Activated CD8-positive, alpha-beta memory T cell treated with anti-CD3 and anti-CD28 coated beads for 36 hours (primary cell): Measurements from ENCODE around the gene COA5. TPM values are rescaled to one million over a fixed set of nuclear protein-coding genes. Genes with fewer than 3 reads are reported as not detected.

ENCODE experiments used
- CTCF ChIA-PET: fragments of 350-600 bp; sonication (Branson Sonifier 250); formaldehyde crosslinking; loops from one replicate; lab custom pipeline; 2021; ENCODE audit warnings: antibody characterized with exemption; lab: Charles Lee
- POLR2A ChIA-PET: fragments of 350-600 bp; sonication (Branson Sonifier 250); formaldehyde crosslinking; loops from one replicate; lab custom pipeline; 2021; ENCODE audit warnings: antibody characterized with exemption; lab: Charles Lee
- total RNA-seq, 2 experiments: library from RNA; stranded (reverse); gene quantifications; one replicate each; pipeline ENCODE4 v1.2.3, GENCODE V29; 2021

The COA5 gene
- total RNA-seq, 2 experiments from 2014 or later = 25.5 to 28.5 TPM

DNA sequence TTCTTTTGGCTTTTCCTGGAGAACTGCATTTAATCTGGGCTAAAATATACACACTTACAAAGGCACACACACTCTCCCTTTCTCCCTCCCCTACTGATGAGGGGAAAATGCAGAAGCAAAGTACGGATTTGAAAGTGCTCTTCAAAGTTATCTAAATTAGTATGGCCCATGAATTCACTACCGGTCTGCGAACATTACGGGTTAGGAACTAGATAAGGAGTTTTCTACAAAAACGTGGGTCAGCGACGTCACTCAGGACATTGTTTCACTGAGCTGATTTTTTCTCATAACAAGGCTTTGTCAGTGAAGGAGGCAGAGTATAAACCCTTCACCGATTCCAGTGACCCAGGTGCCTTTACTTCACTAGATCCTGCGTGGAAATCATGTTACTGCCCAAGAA is 47.3 kb downstream of the COA5 start:
- ChIA-PET CTCF (interaction anchor here (4.0 kb wide), 1 partner anchor 8 kb away, joined by 15 read pairs; no protein-coding TSS in a partner anchor), POLR2A (no interaction called here)

- ChIA-PET POLR2A (no interaction called here), CTCF (interaction anchor here (4.0 kb wide), 1 partner anchor 9 kb away, joined by 15 read pairs; no protein-coding TSS in a partner anchor)
Observed at GRCh38 chr2:98560256-98560771, 48.0 kb downstream of the COA5 start.

DNA sequence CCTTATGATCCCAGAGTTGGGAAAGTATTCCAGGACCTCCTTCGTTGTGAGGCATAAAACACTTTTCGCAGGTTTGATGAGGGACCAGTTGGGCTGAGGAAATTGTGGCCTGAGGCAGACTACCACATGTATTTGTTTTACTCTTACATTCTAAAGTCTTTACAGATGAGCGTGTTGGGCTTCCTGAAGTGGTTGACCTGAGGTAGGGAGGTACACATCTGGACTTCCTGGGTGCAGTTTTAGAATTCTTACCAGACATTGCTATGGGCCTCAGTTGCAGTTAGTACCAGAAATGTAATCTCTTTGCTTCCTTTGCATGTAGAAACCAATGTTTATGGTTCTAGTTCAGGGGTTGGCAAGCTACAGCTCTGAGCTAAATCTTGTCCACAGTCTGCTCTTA is 48.7 kb downstream of the COA5 start:
- CTCF ChIA-PET = interaction anchor here (4.0 kb wide), 1 partner anchor 10 kb away, joined by 15 read pairs; no protein-coding TSS in a partner anchor

DNA sequence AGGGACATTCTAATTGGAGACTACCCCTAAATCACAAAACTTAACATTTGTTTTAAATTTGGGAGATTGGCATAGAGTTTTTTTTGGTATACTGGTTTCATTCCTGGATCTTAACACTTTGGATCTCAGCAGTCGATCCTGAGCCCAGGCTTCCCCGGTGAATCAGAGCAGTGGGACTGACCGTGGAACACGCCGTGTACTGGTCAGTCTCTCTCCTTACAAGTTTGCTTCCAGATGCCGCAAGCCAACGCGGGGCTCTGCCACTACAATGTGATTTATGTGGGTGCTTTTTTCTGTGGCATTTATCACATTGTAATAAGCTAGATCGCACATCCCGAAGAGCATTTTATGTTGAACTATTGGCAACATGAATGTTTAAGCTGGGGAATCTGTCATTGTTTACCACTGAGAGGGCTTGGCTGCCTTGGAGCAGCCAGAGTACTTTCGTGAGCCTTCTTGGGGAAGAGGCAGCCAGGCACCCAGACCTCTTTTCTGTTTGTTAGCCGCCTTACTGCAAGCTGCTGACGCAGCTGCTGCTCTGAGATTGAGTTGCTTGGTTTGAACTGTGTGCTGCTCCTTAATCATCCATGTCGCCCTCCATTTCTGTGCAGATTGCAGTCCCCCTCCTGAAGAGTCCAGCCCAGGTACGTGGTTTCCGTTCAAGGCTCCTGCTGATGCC is 49.3 kb downstream of the COA5 start:
- CTCF ChIA-PET = interaction anchor here (4.0 kb wide), 1 partner anchor 10 kb away, joined by 15 read pairs; no protein-coding TSS in a partner anchor
- POLR2A ChIA-PET = no interaction called here

More for the DNA sequence above, 48.7 kb downstream of the COA5 start:
- POLR2A ChIA-PET = no interaction called here

- CTCF ChIA-PET = no interaction called here
Observed at GRCh38 chr2:98556344-98557033, 51.8 kb downstream of the COA5 start.

DNA sequence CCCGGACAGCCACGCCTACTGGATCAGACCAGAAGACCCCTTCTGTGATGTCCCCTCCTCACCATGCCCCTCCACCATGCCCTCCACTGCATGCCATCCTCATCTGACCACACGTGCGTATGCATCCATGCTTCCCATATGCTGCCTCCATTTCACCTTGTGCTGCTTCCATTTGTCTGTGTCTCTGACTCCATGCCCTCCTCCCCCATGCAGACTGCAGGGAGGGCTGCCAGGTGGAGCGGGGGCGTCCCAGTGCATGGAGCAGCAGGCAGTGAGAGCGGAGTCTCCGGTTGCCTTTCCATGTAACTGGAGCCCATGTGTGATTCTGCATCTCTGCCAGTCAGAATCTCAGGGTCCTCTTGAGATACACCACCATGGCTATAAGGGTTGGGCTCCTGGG is 52.6 kb downstream of the COA5 start:
- ChIA-PET CTCF (no interaction called here), POLR2A (no interaction called here)

More at GRCh38 chr2:98556344-98557033, 51.8 kb downstream of the COA5 start:
- POLR2A ChIA-PET = no interaction called here

DNA sequence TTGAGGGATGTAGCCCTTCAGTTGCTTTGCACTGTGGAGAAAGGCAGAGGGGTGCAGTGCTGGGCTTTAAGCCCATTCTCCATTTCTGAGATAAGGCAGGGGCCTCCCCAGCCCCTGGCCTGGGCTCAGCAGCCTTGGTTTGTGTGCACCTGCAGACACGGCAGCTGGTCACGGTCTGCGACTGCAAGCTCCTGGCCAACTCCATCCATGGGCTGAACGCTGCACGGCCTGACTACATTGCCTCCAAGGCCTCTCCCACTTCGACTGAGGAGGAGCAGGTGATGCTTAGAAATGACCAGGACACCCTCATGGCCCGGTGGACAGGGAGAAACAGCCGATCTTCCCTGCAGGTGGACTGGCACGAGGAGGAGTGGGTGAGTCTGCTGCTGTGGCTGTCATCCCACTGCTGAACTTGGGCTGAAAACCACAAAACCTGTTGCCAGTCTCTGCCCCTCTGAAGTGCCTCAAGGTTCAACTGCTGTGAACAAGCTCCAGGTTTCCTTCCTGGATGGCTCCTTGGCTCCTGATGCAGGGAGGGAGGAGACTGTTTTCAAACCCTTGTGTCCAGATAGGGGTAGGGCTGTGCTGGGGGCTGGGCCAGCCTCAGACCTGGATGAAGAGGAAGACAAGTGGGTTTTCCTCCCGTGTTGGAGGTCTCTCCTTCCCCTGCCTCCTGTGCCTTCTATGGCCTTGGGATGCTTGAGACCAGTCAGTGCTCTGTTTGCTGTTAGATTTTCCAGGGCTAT is 54.0 kb downstream of the COA5 start:
- POLR2A ChIA-PET = no interaction called here
- CTCF ChIA-PET = no interaction called here

- ChIA-PET CTCF (interaction anchor here (1.8 kb wide), 1 partner anchor 10 kb away, joined by 6 read pairs; no protein-coding TSS in a partner anchor), POLR2A (no interaction called here)
Observed at GRCh38 chr2:98552499-98553179, 55.7 kb downstream of the COA5 start.

DNA sequence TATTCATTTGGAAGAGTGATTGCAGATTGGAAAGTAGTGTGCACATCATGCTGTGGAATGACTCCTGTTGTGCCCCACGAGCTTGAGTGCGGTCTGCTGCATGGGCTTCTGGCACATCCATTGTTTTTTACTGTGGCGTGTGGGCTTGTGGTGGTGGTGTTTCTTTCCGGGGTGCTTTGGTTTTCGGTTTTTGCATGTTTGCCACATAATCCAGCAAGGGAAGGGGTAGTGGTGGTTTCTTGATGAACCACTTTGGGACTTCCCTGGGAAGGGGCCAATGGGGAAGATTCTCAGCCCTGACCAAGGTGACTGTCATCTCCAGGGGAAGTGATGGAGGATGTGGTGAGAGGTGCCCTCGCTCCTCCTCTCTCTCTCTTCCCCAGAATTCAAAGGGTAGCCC is 57.0 kb downstream of the COA5 start:
- CTCF ChIA-PET = interaction anchor here (1.2 to 1.8 kb wide), 3 partner anchors 9 to 88 kb away, joined by 3 to 6 read pairs (median 3); no protein-coding TSS in a partner anchor
- POLR2A ChIA-PET = no interaction called here

- CTCF ChIA-PET = interaction anchor here (1.2 kb wide), 1 partner anchor 87 kb away, joined by 3 read pairs; no protein-coding TSS in a partner anchor
- POLR2A ChIA-PET = no interaction called here
Observed at GRCh38 chr2:98550165-98550564, 58.1 kb downstream of the COA5 start.

Other genes starting within 250 kb of the COA5 start
- gene INPP4A, start 163.7 kb downstream of the COA5 start, total RNA-seq = 10 to 100 TPM; 40.5 to 41.7 TPM
- 10 to 100 TPM; 37.6 to 38.5 TPM for gene UNC50, start 77 bp upstream of the COA5 start, total RNA-seq
- 10 to 100 TPM; 45.2 to 48.7 TPM for gene MGAT4A, start 122.6 kb upstream of the COA5 start, total RNA-seq